ENCODE data around the gene PFDN5.

DNA sequence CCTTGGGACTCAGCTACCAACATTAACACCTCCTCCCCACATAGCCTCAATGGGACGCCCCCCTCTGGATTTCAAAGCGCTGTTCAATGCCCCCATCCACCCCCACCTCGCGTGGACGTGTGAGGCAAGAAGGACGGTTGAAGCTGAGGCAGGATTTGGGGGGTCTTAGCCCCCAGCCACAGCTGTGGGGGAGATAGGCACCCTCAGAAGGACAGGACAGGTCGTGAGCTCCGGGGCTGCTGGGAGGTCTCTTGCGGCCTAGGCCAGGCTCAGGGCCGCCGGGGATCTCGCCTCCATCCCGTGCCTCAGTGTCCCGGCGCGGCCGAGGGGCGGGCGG lies 49.1 kb downstream of the PFDN5 start:
- TF ChIP-seq, protein P1, sequence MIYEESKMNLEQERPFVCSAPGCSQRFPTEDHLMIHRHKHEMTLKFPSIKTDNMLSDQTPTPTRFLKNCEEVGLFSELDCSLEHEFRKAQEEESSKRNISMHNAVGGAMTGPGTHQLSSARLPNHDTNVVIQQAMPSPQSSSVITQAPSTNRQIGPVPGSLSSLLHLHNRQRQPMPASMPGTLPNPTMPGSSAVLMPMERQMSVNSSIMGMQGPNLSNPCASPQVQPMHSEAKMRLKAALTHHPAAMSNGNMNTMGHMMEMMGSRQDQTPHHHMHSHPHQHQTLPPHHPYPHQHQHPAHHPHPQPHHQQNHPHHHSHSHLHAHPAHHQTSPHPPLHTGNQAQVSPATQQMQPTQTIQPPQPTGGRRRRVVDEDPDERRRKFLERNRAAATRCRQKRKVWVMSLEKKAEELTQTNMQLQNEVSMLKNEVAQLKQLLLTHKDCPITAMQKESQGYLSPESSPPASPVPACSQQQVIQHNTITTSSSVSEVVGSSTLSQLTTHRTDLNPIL (CRISPR knock-in tag; IDR thresholded peaks at IDR 0.05): no peak
- TF ChIP-seq POLR2AphosphoS5 (IDR thresholded peaks at IDR 0.05; ENCODE audit: control insufficient read depth, insufficient read depth, low read depth, low read length): no peak
- TF ChIP-seq EZH2 (IDR thresholded peaks at IDR 0.05; ENCODE audit: borderline replicate concordance, low read depth, low read length): no peak
- no peak for TF ChIP-seq CBX8 (IDR thresholded peaks at IDR 0.05; ENCODE audit: borderline replicate concordance, extremely low read depth, low read depth, low read length, poor library complexity, severe bottlenecking)
- no peak for TF ChIP-seq MTA1 (IDR thresholded peaks at IDR 0.05; ENCODE audit: borderline replicate concordance)
- no peak for TF ChIP-seq ARID2 (IDR thresholded peaks at IDR 0.05)
- no peak for TF ChIP-seq POLR2A (conservative IDR thresholded peaks at IDR 0.05)
- TF ChIP-seq, protein P2, sequence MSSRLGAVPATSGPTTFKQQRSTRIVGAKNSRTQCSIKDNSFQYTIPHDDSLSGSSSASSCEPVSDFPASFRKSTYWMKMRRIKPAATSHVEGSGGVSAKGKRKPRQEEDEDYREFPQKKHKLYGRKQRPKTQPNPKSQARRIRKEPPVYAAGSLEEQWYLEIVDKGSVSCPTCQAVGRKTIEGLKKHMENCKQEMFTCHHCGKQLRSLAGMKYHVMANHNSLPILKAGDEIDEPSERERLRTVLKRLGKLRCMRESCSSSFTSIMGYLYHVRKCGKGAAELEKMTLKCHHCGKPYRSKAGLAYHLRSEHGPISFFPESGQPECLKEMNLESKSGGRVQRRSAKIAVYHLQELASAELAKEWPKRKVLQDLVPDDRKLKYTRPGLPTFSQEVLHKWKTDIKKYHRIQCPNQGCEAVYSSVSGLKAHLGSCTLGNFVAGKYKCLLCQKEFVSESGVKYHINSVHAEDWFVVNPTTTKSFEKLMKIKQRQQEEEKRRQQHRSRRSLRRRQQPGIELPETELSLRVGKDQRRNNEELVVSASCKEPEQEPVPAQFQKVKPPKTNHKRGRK (tag; IDR thresholded peaks at IDR 0.05): no peak
- no peak for TF ChIP-seq PHF21A (IDR thresholded peaks at IDR 0.05; ENCODE audit: borderline replicate concordance, low read depth)
- TF ChIP-seq, protein P3, sequence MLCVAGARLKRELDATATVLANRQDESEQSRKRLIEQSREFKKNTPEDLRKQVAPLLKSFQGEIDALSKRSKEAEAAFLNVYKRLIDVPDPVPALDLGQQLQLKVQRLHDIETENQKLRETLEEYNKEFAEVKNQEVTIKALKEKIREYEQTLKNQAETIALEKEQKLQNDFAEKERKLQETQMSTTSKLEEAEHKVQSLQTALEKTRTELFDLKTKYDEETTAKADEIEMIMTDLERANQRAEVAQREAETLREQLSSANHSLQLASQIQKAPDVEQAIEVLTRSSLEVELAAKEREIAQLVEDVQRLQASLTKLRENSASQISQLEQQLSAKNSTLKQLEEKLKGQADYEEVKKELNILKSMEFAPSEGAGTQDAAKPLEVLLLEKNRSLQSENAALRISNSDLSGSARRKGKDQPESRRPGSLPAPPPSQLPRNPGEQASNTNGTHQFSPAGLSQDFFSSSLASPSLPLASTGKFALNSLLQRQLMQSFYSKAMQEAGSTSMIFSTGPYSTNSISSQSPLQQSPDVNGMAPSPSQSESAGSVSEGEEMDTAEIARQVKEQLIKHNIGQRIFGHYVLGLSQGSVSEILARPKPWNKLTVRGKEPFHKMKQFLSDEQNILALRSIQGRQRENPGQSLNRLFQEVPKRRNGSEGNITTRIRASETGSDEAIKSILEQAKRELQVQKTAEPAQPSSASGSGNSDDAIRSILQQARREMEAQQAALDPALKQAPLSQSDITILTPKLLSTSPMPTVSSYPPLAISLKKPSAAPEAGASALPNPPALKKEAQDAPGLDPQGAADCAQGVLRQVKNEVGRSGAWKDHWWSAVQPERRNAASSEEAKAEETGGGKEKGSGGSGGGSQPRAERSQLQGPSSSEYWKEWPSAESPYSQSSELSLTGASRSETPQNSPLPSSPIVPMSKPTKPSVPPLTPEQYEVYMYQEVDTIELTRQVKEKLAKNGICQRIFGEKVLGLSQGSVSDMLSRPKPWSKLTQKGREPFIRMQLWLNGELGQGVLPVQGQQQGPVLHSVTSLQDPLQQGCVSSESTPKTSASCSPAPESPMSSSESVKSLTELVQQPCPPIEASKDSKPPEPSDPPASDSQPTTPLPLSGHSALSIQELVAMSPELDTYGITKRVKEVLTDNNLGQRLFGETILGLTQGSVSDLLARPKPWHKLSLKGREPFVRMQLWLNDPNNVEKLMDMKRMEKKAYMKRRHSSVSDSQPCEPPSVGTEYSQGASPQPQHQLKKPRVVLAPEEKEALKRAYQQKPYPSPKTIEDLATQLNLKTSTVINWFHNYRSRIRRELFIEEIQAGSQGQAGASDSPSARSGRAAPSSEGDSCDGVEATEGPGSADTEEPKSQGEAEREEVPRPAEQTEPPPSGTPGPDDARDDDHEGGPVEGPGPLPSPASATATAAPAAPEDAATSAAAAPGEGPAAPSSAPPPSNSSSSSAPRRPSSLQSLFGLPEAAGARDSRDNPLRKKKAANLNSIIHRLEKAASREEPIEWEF (CRISPR knock-in tag; IDR thresholded peaks at IDR 0.05): no peak
- TF ChIP-seq NR2C2 (CRISPR knock-in tag; IDR thresholded peaks at IDR 0.05): no peak
- no peak for TF ChIP-seq NR2C2 (tag; IDR thresholded peaks at IDR 0.05)
- no peak for TF ChIP-seq E2F5 (CRISPR knock-in tag; IDR thresholded peaks at IDR 0.05)

All from K562 (cell line).